Gastroesophageal sphincter (tissue), 3 donors: ENCODE results near the gene RPGRIP1L.

Experiments used
- CTCF ChIP-seq, 4 experiments: fragments of 200-600 bp in 2 of 4; fragments of 450-650 bp in 2 of 4; sonication (generic) in 1 of 4; IDR thresholded peaks; one replicate each; pipeline ENCODE4 v1.5.1; 2017 to 2019; ENCODE audit warnings: antibody characterized with exemption in 4 of 4, mild to moderate bottlenecking in 2 of 4, moderate library complexity in 2 of 4
- EP300 ChIP-seq: sonication (generic); formaldehyde crosslinking; IDR thresholded peaks from one replicate; pipeline ENCODE4 v1.6.1; 2017; ENCODE audit warnings: antibody characterized with exemption, mild to moderate bottlenecking
- POLR2A ChIP-seq, 2 donors: fragments of 450-650 bp; IDR thresholded peaks; one replicate each; pipeline ENCODE4 v1.6.1; 2017; ENCODE audit warnings: antibody characterized with exemption in 2 of 2, mild to moderate bottlenecking in 2 of 2, moderate library complexity in 1 of 2
- POLR2AphosphoS5 ChIP-seq: sonication (generic); formaldehyde crosslinking; IDR thresholded peaks from one replicate; pipeline ENCODE4 v1.6.1; 2017; ENCODE audit warnings: antibody characterized with exemption

GRCh38 chr16:53636978-53637377 is 66.7 kb downstream of the RPGRIP1L start:
- TF ChIP-seq CTCF (IDR thresholded peaks at IDR 0.05) (no peak), POLR2AphosphoS5 (no peak), POLR2A (IDR thresholded peaks at IDR 0.05) (no peak), EP300 (no peak)
